ENCODE results near the gene DCLK1. TPM values are rescaled to one million over a fixed set of nuclear protein-coding genes. Genes with fewer than 3 reads are reported as not detected.

Gene DCLK1
- total RNA-seq, 1 donor from 2014 or later = not detected

- H3K27ac Mint-ChIP-seq = no peak overlapping the region
- DNase-seq = no peak
- H3K27me3 Mint-ChIP-seq = no peaks in the 10 kb centered on the region
- H3K9me3 Mint-ChIP-seq = peaks cover 5% of the 10 kb centered on the region
- no peaks in the 10 kb centered on the region for H3K4me1 Mint-ChIP-seq
- H3K36me3 Mint-ChIP-seq (ENCODE audit: low read depth) = no peaks in the 10 kb centered on the region
- intact Hi-C loops (cut with micrococcal nuclease) = no loop called here
- no peak overlapping the region for H3K4me3 Mint-ChIP-seq
Observed at GRCh38 chr13:35908226-35908625, 223.0 kb downstream of the DCLK1 start.

DNA sequence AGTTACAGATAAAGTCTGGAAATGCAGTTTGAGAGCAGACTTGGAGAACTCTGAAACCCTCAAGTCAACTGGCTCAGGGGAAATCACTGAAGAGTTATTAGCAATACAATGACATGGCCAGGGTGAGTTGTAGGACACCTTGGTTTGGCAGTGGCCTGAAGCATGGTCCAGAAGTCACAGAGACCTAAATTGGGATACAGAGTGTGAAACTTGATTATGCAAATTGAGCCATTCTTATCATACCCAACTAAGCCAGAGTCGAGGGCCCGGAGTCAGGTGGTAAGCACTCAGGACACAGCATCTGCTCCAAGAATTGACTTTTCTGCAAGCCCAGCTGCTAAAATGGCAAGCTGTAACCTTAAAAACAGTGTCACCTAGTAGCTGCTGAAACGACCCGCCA, 224.5 kb downstream of the DCLK1 start:
- H3K4me1 Mint-ChIP-seq = no peaks in the 10 kb centered on the region
- intact Hi-C loops (cut with micrococcal nuclease) = no loop called here
- no peak for DNase-seq

GRCh38 chr13:35903075-35903474, 228.1 kb downstream of the DCLK1 start:
- DNase-seq = no peak

More for the DNA sequence above, 224.5 kb downstream of the DCLK1 start:
- Mint-ChIP-seq H3K9me3 (no peaks in the 10 kb centered on the region), H3K27ac (no peak overlapping the region), H3K27me3 (no peaks in the 10 kb centered on the region), H3K4me3 (no peak overlapping the region), H3K36me3 (ENCODE audit: low read depth) (no peaks in the 10 kb centered on the region)

GRCh38 chr13:35898041-35898440, 233.1 kb downstream of the DCLK1 start:
- Mint-ChIP-seq H3K4me1 (no peaks in the 10 kb centered on the region), H3K27me3 (no peaks in the 10 kb centered on the region), H3K9me3 (no peaks in the 10 kb centered on the region), H3K4me3 (no peak overlapping the region), H3K27ac (no peak overlapping the region), H3K36me3 (ENCODE audit: low read depth) (no peaks in the 10 kb centered on the region)
- intact Hi-C loops (cut with micrococcal nuclease) = no loop called here
- no peak for DNase-seq

More at GRCh38 chr13:35903075-35903474, 228.1 kb downstream of the DCLK1 start:
- Mint-ChIP-seq H3K9me3 (no peaks in the 10 kb centered on the region), H3K4me1 (no peaks in the 10 kb centered on the region), H3K36me3 (ENCODE audit: low read depth) (no peaks in the 10 kb centered on the region), H3K27ac (no peak overlapping the region), H3K4me3 (no peak overlapping the region), H3K27me3 (no peaks in the 10 kb centered on the region)
- intact Hi-C loops (cut with micrococcal nuclease) = no loop called here

DNA sequence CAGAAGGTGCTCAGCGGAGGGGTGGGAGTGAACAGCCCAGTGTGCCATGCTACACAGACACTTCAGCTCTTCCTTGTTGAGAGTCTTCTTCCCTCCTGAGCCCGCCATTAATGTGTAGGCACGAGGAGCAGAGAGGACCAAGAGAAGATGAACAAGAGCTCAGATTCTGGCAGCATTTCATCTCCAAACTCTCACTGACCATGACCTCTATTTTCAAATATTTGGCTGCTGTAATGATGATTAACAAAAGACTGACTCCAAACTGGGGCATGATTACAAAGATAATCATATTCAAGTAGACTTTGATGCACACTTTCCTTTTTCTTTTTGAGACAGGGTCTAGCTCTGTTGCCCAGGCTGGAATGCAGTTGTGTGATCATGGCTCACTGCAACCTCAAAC, 236.5 kb downstream of the DCLK1 start:
- H3K9me3 Mint-ChIP-seq = no peaks in the 10 kb centered on the region
- no peak overlapping the region for H3K4me3 Mint-ChIP-seq

GRCh38 chr13:35892837-35893814, 238.1 kb downstream of the DCLK1 start:
- H3K36me3 Mint-ChIP-seq (ENCODE audit: low read depth) = no peaks in the 10 kb centered on the region
- H3K27me3 Mint-ChIP-seq = no peaks in the 10 kb centered on the region
- no peak for DNase-seq
- H3K9me3 Mint-ChIP-seq = no peaks in the 10 kb centered on the region
- H3K4me3 Mint-ChIP-seq = no peak overlapping the region
- intact Hi-C loops (cut with micrococcal nuclease) = no loop called here
- H3K4me1 Mint-ChIP-seq = no peaks in the 10 kb centered on the region
- no peak overlapping the region for H3K27ac Mint-ChIP-seq

More for the DNA sequence above, 236.5 kb downstream of the DCLK1 start:
- H3K27ac Mint-ChIP-seq = no peak overlapping the region
- no peaks in the 10 kb centered on the region for H3K36me3 Mint-ChIP-seq (ENCODE audit: low read depth)
- H3K4me1 Mint-ChIP-seq = no peaks in the 10 kb centered on the region
- H3K27me3 Mint-ChIP-seq = no peaks in the 10 kb centered on the region
- intact Hi-C loops (cut with micrococcal nuclease) = no loop called here
- DNase-seq = no peak

- Mint-ChIP-seq H3K27me3 (no peaks in the 10 kb centered on the region), H3K27ac (no peak overlapping the region), H3K36me3 (ENCODE audit: low read depth) (no peaks in the 10 kb centered on the region), H3K4me3 (no peak overlapping the region), H3K4me1 (no peaks in the 10 kb centered on the region), H3K9me3 (no peaks in the 10 kb centered on the region)
- intact Hi-C loops (cut with micrococcal nuclease) = no loop called here
- DNase-seq = no peak
Observed at GRCh38 chr13:35891507-35892441, 239.4 kb downstream of the DCLK1 start.

DNA sequence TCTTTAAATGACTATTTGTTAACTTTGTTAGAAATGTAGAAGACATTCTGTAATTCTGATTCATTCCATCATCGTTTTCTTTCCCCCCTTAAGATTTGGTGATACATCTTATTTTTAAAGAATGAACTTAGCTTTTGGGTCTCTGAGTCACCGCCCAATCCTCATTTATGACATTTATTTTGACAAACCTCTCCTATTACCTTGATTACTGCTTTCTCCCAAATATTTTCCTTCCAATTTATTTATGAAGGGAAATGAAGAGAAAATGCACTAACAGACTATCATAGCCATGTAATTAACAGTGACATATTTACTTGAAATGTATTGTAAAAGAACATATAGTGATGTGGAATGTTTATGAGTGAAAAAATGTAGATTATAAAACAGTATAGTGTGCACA, 241.6 kb downstream of the DCLK1 start:
- intact Hi-C loops (cut with micrococcal nuclease) = no loop called here
- no peak overlapping the region for H3K27ac Mint-ChIP-seq
- DNase-seq = no peak
- no peaks in the 10 kb centered on the region for H3K36me3 Mint-ChIP-seq (ENCODE audit: low read depth)
- no peaks in the 10 kb centered on the region for H3K27me3 Mint-ChIP-seq
- no peak overlapping the region for H3K4me3 Mint-ChIP-seq
- H3K4me1 Mint-ChIP-seq = no peaks in the 10 kb centered on the region
- H3K9me3 Mint-ChIP-seq = no peaks in the 10 kb centered on the region

DNA sequence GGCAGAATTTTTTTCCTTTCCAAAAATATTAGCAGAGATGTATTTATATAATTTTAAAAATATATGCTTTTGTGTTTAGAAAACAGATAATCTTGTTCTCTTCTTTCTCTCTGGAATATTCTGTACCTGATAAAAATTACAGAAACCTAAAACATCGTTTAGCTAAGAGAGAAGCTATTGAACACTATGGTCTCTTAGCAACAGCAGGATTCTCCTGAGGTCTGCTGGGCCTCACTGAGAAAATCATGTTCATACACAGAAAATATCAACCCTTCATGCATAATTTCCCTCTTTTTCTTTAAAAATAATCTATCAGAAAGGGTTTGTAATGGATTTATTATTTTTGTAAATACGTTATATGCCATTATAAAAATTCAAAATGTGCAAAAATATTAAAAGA, 242.2 kb downstream of the DCLK1 start:
- intact Hi-C loops (cut with micrococcal nuclease) = no loop called here
- H3K9me3 Mint-ChIP-seq = no peaks in the 10 kb centered on the region
- DNase-seq = no peak
- no peaks in the 10 kb centered on the region for H3K36me3 Mint-ChIP-seq (ENCODE audit: low read depth)
- no peaks in the 10 kb centered on the region for H3K27me3 Mint-ChIP-seq
- no peaks in the 10 kb centered on the region for H3K4me1 Mint-ChIP-seq
- H3K27ac Mint-ChIP-seq = no peak overlapping the region
- no peak overlapping the region for H3K4me3 Mint-ChIP-seq

DNA sequence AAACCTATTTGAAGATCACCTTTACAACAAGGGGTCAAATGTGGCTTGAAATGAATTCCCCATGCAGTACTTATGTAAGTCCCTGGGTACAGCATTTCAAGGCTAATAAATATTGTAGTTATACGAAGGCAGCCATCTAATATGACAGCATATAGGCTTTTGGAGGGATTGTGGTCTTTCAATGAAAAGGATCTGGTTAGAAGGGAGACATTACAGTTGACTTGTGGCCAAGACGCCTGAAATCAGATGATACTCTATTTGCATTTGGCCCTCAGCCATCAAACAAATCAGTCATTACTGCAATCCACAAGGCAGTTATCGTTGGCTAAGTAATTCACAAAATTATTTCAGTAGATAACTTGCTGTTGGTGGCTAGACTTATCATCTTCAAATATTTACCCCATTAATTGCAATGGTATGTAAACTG, 242.7 kb downstream of the DCLK1 start:
- H3K9me3 Mint-ChIP-seq = no peaks in the 10 kb centered on the region
- intact Hi-C loops (cut with micrococcal nuclease) = no loop called here
- no peaks in the 10 kb centered on the region for H3K27me3 Mint-ChIP-seq
- H3K4me3 Mint-ChIP-seq = no peak overlapping the region
- no peak for DNase-seq
- H3K4me1 Mint-ChIP-seq = no peaks in the 10 kb centered on the region
- H3K27ac Mint-ChIP-seq = no peak overlapping the region
- H3K36me3 Mint-ChIP-seq (ENCODE audit: low read depth) = no peaks in the 10 kb centered on the region

DNA sequence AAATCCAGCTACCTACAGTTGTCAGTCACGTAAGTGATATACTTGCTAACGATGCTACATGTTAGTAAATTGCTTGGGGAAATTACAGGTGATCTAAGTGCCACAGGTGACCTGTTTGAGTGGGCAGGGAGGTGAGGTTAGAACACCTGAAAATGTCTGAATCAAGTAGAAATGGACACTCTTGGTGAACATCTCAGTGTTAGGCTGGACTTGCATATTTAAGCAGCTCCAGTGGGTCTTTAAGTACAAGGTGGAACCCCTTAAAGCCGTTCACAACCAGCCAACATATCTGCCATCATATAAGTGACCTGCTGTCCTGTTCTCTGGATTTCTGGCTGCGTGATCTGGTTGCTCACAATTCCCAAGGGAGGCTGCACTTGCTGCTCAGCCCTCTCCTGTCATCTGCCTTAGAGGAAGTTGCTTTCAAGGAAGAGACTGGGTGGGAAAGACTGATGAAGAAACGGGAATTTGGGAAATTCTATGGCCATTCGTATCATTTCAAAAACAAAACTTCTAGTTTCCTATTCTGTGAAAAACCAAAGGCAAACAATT, 244.0 kb downstream of the DCLK1 start:
- Mint-ChIP-seq H3K4me3 (no peak overlapping the region), H3K27me3 (no peaks in the 10 kb centered on the region), H3K36me3 (ENCODE audit: low read depth) (no peaks in the 10 kb centered on the region), H3K9me3 (no peaks in the 10 kb centered on the region), H3K4me1 (no peaks in the 10 kb centered on the region), H3K27ac (no peak overlapping the region)
- intact Hi-C loops (cut with micrococcal nuclease) = no loop called here
- no peak for DNase-seq

DNA sequence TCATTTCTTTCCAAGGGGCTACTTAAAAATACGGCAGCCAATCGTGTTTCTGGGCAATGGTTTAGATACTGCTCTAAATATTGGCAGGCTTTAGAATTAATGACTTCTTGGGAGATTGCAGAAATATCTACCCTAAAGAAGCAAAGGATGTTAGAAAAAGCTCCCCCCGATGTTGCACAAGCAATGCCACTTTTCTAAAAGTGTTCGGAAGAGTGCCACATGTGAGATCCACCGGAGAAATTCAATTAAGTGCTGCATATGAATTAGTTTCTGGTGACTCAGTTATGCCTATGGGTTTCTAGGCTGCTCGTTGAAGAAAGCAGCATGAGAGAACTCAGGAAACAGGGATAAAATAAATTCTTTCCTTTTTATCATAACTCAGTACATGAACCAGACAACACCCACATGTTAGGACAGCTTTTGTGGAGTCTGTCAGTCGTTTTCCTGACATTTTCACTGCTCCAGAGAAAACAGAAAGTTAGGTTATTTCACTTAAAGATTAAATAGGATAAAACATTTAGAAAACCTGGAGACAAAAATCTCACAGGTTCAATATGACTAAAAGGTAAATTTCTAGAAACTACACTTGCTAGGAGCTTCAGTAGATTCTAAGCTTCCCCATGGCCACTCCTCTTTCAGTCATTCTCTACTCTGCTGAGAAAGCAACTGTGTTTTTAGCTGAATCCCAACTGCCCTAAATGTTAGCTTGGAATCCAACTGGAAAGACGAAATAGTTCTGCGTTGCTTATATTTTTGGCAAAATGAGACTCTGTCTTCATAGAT, 244.7 kb downstream of the DCLK1 start:
- H3K9me3 Mint-ChIP-seq = no peaks in the 10 kb centered on the region
- no peak overlapping the region for H3K27ac Mint-ChIP-seq
- intact Hi-C loops (cut with micrococcal nuclease) = no loop called here
- DNase-seq = no peak
- no peaks in the 10 kb centered on the region for H3K36me3 Mint-ChIP-seq (ENCODE audit: low read depth)
- H3K4me3 Mint-ChIP-seq = no peak overlapping the region
- no peaks in the 10 kb centered on the region for H3K4me1 Mint-ChIP-seq
- H3K27me3 Mint-ChIP-seq = no peaks in the 10 kb centered on the region

DNA sequence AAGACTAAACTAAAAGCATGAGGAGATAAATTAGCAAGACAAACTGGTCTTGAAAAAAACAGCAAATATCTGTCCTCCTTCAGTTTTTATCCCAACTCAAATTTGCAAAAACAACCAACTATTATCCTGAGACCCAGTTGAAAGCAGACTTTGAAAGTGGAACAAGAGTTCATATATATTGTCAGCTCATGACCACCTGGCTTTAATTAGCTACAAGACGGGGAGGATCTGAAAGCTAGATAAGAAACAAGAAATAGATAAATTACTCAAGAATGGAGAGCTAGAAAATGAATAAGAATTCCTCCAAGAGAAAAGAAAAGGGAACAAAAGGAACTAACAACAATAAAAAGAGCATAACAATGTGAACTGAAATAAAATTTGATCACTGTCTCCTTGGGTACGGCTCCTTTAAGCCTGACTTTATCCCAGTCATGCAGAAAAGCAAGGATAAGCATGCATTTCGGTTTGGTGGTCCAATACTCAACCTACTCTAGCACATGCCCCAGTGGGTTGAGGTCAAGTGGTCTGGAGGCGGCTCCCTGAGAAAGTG, 246.9 kb downstream of the DCLK1 start:
- Mint-ChIP-seq H3K4me3 (no peak overlapping the region), H3K36me3 (ENCODE audit: low read depth) (no peaks in the 10 kb centered on the region), H3K4me1 (no peaks in the 10 kb centered on the region), H3K9me3 (no peaks in the 10 kb centered on the region), H3K27me3 (no peaks in the 10 kb centered on the region), H3K27ac (no peak overlapping the region)
- DNase-seq = no peak
- intact Hi-C loops (cut with micrococcal nuclease) = no loop called here

Data from activated CD4-positive, alpha-beta T cell treated with anti-CD3 and anti-CD28 coated beads, Interleukin-2, amount 10 ng/mL, durations not matched to agents 24 days and 14 days (primary cell).